ENCODE measurements around the gene SEPSECS. TPM values are rescaled to one million over a fixed set of nuclear protein-coding genes. Genes with fewer than 3 reads are reported as not detected.

Gene SEPSECS
- polyA plus RNA-seq, 1 donor (not counting 4 experiments of a cell fraction or from before 2014, with no cell fraction given), result 6.6 TPM

DNA sequence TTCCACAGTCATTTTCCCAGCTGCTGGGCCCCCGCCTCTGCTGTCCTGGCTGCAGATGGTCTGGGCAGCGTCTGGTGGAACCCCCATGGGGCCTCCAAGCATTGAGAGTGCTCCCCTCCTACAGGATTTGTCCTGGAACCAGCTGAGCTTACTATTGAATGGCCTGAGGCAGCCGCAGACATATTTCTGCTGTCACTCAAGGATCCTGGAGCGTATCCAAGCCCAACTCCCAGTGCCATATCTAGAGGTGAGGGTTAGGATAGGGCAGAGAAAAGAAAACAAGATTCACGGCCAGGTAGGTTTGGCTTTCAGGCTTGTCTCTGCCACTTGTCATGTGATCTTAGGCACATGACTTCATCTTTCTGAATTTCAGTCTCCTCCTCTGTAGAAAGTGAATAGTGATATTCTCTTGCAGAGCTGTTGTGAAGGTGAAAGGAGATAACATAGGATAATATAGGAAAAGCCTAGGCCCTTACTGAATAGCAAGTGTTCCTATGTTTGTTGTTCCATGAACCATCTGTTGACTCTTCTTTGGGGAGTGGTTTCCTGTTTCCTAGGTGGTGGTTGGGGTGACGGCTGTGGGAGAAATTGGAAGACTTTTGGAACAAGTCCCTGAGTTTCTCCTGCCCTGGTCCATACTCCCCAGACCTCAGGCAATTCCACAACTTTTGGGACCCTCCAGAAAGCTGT is 52.3 kb downstream of the SEPSECS start:
- Histone ChIP-seq H3K9me1 (ENCODE audit: control insufficient read depth, extremely low read depth, insufficient read depth, low read length) (no peaks in the 10 kb centered on the region), H4K20me1 (ENCODE audit: control insufficient read depth, extremely low read depth, insufficient read depth, low read length) (no peaks in the 10 kb centered on the region), H3K9ac (ENCODE audit: control insufficient read depth, extremely low read depth, insufficient read depth, low read length) (no peak overlapping the region), H3K36me3 (ENCODE audit: control insufficient read depth in 2 of 2, extremely low read depth in 1 of 2, insufficient read depth in 2 of 2, low read length in 2 of 2) (no peaks in the 10 kb centered on the region), H3K27ac (ENCODE audit: control insufficient read depth, insufficient read depth, low read length) (no peak overlapping the region), H2AFZ (ENCODE audit: control insufficient read depth, low read length) (no peak overlapping the region), H3K4me2 (ENCODE audit: control insufficient read depth, extremely low read depth, insufficient read depth, low read depth, low read length) (no peak overlapping the region), H3K79me2 (ENCODE audit: control insufficient read depth, insufficient read depth, low read length) (no peaks in the 10 kb centered on the region), H3K27me3 (ENCODE audit: control insufficient read depth, extremely low read depth, insufficient read depth, low read length) (no peaks in the 10 kb centered on the region), H3K4me1 (ENCODE audit: control insufficient read depth, extremely low read depth, insufficient read depth, low read length) (no peaks in the 10 kb centered on the region), H3K4me3 (ENCODE audit: control insufficient read depth in 2 of 3, extremely low read depth in 1 of 3, insufficient read depth in 2 of 3, low read depth in 1 of 3, low read length in 3 of 3) (no peak overlapping the region), H3K9me3 (ENCODE audit: control insufficient read depth, low read depth, low read length) (no peaks in the 10 kb centered on the region)
- no peak for DNase-seq (ENCODE audit: low read depth, low spot score)
- dilution Hi-C loops (cut with MboI; ENCODE audit: extremely low pct_ligation_motif_present, low sequenced_read_pairs), result no loop called here
- TF ChIP-seq, protein P1, sequence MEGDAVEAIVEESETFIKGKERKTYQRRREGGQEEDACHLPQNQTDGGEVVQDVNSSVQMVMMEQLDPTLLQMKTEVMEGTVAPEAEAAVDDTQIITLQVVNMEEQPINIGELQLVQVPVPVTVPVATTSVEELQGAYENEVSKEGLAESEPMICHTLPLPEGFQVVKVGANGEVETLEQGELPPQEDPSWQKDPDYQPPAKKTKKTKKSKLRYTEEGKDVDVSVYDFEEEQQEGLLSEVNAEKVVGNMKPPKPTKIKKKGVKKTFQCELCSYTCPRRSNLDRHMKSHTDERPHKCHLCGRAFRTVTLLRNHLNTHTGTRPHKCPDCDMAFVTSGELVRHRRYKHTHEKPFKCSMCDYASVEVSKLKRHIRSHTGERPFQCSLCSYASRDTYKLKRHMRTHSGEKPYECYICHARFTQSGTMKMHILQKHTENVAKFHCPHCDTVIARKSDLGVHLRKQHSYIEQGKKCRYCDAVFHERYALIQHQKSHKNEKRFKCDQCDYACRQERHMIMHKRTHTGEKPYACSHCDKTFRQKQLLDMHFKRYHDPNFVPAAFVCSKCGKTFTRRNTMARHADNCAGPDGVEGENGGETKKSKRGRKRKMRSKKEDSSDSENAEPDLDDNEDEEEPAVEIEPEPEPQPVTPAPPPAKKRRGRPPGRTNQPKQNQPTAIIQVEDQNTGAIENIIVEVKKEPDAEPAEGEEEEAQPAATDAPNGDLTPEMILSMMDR (optimal IDR thresholded peaks at IDR 0.05 in 1 of 3, IDR thresholded peaks at IDR 0.05 in 1 of 3, conservative IDR thresholded peaks at IDR 0.05 in 1 of 3; ENCODE audit: extremely low read depth in 1 of 3, insufficient read depth in 2 of 3, low read length in 3 of 3), result no peak
- TF ChIP-seq EZH2 (IDR thresholded peaks at IDR 0.05; ENCODE audit: low read length), result no peak
- FAIRE-seq, result no peak

DNA sequence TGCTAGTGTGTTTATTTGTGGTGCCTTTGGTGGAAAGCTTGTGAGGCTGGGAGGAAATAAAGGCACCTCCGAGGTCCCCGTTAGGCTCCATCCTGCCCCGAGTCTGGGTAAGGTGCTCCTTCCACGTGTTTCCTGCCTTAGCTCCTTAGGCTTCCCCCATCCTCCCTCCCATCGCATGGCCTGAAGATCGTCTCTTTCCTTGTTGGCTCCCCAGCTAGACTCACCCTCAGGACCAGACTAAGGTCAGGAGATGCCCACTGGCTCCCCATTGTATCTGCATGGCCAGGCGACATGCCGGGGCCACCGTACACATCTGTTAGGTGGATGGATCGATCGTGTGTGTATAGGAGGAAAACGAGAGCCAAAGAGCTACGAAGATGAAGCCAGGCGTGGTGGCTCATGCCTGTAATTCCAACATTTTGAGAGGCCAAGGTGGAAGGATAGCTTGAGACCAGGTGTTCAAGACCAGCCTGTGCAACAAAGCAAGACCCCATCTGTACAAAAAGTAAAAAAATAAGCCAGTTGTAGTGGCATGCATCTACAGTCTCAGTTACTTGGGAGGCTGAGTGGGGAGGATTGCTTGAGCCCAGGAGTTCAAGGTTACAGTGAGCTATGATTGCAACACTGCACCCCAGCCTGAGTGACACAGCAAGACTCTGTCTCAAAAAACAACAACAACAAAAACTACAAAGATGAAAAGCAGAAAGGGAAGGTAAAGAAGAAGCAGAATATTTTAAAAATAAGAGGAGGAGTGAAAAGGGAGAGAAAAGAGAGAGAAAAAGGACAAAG is 53.7 kb downstream of the SEPSECS start:
- H3K27me3 ChIP-seq (ENCODE audit: control insufficient read depth, extremely low read depth, insufficient read depth, low read length), result no peaks in the 10 kb centered on the region
- no peak for TF ChIP-seq EZH2 (IDR thresholded peaks at IDR 0.05; ENCODE audit: low read length)
- TF ChIP-seq, protein P1 (optimal IDR thresholded peaks at IDR 0.05 in 1 of 3, IDR thresholded peaks at IDR 0.05 in 1 of 3, conservative IDR thresholded peaks at IDR 0.05 in 1 of 3; ENCODE audit: extremely low read depth in 1 of 3, insufficient read depth in 2 of 3, low read length in 3 of 3), result no peak
- FAIRE-seq, result no peak
- no peaks in the 10 kb centered on the region for H4K20me1 ChIP-seq (ENCODE audit: control insufficient read depth, extremely low read depth, insufficient read depth, low read length)
- no peaks in the 10 kb centered on the region for H3K9me3 ChIP-seq (ENCODE audit: control insufficient read depth, low read depth, low read length)
- no peak for DNase-seq (ENCODE audit: low read depth, low spot score)
- H3K27ac ChIP-seq (ENCODE audit: control insufficient read depth, insufficient read depth, low read length), result no peak overlapping the region
- dilution Hi-C loops (cut with MboI; ENCODE audit: extremely low pct_ligation_motif_present, low sequenced_read_pairs), result no loop called here
- H3K4me3 ChIP-seq (ENCODE audit: control insufficient read depth in 2 of 3, extremely low read depth in 1 of 3, insufficient read depth in 2 of 3, low read depth in 1 of 3, low read length in 3 of 3), result no peak overlapping the region
- H2AFZ ChIP-seq (ENCODE audit: control insufficient read depth, low read length), result no peak overlapping the region
- no peaks in the 10 kb centered on the region for H3K36me3 ChIP-seq (ENCODE audit: control insufficient read depth in 2 of 2, extremely low read depth in 1 of 2, insufficient read depth in 2 of 2, low read length in 2 of 2)
- no peak overlapping the region for H3K4me2 ChIP-seq (ENCODE audit: control insufficient read depth, extremely low read depth, insufficient read depth, low read depth, low read length)
- no peak overlapping the region for H3K9ac ChIP-seq (ENCODE audit: control insufficient read depth, extremely low read depth, insufficient read depth, low read length)
- no peaks in the 10 kb centered on the region for H3K79me2 ChIP-seq (ENCODE audit: control insufficient read depth, insufficient read depth, low read length)
- H3K4me1 ChIP-seq (ENCODE audit: control insufficient read depth, extremely low read depth, insufficient read depth, low read length), result no peaks in the 10 kb centered on the region
- no peaks in the 10 kb centered on the region for H3K9me1 ChIP-seq (ENCODE audit: control insufficient read depth, extremely low read depth, insufficient read depth, low read length)

Data from keratinocyte (primary cell).